ENCODE results near the gene HAT1.

- TF ChIP-seq, protein P1, sequence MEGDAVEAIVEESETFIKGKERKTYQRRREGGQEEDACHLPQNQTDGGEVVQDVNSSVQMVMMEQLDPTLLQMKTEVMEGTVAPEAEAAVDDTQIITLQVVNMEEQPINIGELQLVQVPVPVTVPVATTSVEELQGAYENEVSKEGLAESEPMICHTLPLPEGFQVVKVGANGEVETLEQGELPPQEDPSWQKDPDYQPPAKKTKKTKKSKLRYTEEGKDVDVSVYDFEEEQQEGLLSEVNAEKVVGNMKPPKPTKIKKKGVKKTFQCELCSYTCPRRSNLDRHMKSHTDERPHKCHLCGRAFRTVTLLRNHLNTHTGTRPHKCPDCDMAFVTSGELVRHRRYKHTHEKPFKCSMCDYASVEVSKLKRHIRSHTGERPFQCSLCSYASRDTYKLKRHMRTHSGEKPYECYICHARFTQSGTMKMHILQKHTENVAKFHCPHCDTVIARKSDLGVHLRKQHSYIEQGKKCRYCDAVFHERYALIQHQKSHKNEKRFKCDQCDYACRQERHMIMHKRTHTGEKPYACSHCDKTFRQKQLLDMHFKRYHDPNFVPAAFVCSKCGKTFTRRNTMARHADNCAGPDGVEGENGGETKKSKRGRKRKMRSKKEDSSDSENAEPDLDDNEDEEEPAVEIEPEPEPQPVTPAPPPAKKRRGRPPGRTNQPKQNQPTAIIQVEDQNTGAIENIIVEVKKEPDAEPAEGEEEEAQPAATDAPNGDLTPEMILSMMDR (IDR thresholded peaks at IDR 0.05) = no peak
- peak; percentile 37 to 62 (median 53) for TF ChIP-seq POLR2A (IDR thresholded peaks at IDR 0.05)
These were observed 28.2 kb upstream of the HAT1 start, which contains the start of gene SLC25A12 for GRCh38 chr2:171893824-171894611.
